ENCODE data around the gene ADD1. TPM values are rescaled to one million over a fixed set of nuclear protein-coding genes. Genes with fewer than 3 reads are reported as not detected.

ADD1 gene
- total RNA-seq, 4 donors from 2014 or later = 270 to 449 (median 327) TPM

DNA sequence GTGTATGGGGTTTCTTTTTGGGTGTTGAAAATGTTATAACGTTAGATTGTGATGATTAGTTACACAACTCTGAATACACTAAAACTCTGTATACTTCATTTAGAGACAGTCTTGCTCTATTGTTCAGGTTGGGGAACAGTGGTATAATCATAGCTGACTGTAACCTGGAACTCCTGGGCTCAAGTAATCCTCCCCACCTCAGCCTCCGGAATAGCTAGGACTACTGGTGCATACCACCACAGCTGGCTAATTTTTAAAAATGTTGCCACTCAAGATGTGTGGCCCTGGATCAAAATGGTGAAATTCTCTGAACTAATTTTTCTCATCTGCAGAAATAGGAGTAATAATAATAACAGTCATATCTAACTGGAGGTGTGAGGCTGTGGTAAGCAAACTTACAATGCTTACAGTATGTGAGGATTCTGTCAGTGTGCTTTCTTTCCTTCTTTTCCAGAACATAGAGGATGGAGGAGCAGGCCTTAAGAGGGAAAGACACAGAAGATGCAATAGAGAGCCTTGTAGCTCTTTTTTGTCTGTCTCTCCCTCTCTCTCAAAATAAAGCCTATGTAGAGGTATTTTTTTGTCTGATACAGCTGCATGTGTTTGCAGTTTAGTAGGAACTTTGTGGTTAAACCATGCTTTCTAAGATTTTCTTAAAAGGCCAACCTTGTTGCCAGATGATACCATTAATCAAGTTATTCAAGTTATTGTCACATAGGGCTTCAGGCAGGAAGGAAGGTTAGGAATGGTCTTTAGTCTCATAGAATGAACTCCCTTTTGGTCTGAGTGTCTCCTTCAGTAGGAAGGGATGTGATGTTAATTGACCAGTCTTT lies 7.5 kb downstream of the ADD1 start:
- no peak overlapping the region for H3K4me3 ChIP-seq
- DNase-seq (ENCODE audit: low spot score in 2 of 2) = no peak
- TF ChIP-seq, protein P1, sequence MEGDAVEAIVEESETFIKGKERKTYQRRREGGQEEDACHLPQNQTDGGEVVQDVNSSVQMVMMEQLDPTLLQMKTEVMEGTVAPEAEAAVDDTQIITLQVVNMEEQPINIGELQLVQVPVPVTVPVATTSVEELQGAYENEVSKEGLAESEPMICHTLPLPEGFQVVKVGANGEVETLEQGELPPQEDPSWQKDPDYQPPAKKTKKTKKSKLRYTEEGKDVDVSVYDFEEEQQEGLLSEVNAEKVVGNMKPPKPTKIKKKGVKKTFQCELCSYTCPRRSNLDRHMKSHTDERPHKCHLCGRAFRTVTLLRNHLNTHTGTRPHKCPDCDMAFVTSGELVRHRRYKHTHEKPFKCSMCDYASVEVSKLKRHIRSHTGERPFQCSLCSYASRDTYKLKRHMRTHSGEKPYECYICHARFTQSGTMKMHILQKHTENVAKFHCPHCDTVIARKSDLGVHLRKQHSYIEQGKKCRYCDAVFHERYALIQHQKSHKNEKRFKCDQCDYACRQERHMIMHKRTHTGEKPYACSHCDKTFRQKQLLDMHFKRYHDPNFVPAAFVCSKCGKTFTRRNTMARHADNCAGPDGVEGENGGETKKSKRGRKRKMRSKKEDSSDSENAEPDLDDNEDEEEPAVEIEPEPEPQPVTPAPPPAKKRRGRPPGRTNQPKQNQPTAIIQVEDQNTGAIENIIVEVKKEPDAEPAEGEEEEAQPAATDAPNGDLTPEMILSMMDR (IDR thresholded peaks at IDR 0.05) = no peak
- TF ChIP-seq POLR2A (IDR thresholded peaks at IDR 0.05) = no peak
- no peak for TF ChIP-seq EP300 (IDR thresholded peaks at IDR 0.05)
- WGBS, 2 donors = 62 to 63% methylated on average over 2 of the region's 2 CpGs
- H3K9me3 ChIP-seq = no peaks in the 10 kb centered on the region
- H3K27ac ChIP-seq = peak overlapping the region in 2 of 4 donors; percentile 26 to 44
- peaks cover 0 to 97% (median 67%) of the 10 kb centered on the region in 4 donors for H3K4me1 ChIP-seq
- H3K27me3 ChIP-seq = no peaks in the 10 kb centered on the region
- H3K36me3 ChIP-seq = peaks cover 0 to 17% (median 6%) of the 10 kb centered on the region in 3 donors

DNA sequence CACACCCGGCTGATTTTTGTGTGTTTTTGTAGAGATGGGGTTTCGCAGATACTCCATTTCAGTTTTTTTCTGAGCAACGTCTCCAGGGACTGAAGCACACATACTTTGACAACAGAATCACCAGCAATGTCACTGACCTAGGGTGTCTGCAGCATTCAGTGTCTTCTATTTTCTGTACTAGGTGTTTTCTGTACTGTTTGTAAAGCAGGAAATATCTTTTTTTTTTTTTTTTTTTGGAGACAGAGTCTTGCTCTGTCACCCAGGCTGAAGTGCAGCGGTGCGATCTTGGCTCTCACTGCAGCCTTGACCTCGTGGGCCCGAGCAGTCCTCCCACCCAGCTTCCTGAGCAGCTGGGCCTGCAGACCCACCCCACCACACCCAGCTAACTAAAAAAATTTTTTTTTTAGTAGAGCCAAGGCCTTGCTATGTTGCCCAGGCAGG lies 8.9 kb downstream of the ADD1 start:
- Histone ChIP-seq H3K4me1 (peaks cover 0 to 94% (median 67%) of the 10 kb centered on the region in 4 donors), H3K27ac (peak overlapping the region in 2 of 4 donors; percentile 33 to 51), H3K9me3 (no peaks in the 10 kb centered on the region), H3K27me3 (no peaks in the 10 kb centered on the region), H3K4me3 (no peak overlapping the region), H3K36me3 (peaks cover 0 to 24% (median 6%) of the 10 kb centered on the region in 3 donors)
- 24 to 26% methylated on average over 7 of the region's 7 CpGs for WGBS, 2 donors
- TF ChIP-seq POLR2A (IDR thresholded peaks at IDR 0.05) (no peak), EP300 (IDR thresholded peaks at IDR 0.05) (no peak)
- TF ChIP-seq, protein P1 (IDR thresholded peaks at IDR 0.05) = no peak
- DNase-seq (ENCODE audit: low spot score in 2 of 2) = no peak

DNA sequence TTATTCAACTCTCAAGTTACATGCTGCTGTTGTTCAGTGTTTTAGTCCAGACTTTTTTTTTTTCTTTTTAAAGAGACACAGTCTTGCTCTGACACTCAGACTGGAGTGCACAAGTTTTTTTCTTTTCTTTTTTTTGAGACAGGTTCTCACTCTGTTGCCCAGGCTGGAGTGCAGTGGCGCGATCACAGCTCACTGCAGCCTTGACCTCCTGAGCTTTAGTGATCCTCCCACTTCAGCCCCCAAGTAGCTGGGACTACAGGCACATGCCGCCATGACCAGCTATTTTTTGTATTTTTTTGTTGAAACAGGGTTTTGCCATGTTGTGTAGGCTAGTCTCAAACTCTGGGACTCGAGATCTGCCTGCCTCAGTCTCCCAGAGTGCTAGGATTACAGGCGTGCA lies 11.9 kb downstream of the ADD1 start:
- H3K4me3 ChIP-seq = no peak overlapping the region
- H3K27ac ChIP-seq = peak overlapping the region in 1 of 4 donors; percentile 13
- DNase-seq (ENCODE audit: low spot score in 2 of 2) = no peak
- no peaks in the 10 kb centered on the region for H3K9me3 ChIP-seq
- H3K4me1 ChIP-seq = peaks cover 0 to 96% (median 67%) of the 10 kb centered on the region in 4 donors
- no peak for TF ChIP-seq POLR2A (IDR thresholded peaks at IDR 0.05)
- TF ChIP-seq, protein P1 (IDR thresholded peaks at IDR 0.05) = no peak
- no peak for TF ChIP-seq EP300 (IDR thresholded peaks at IDR 0.05)
- 85 to 88% methylated on average over 5 of the region's 5 CpGs for WGBS, 2 donors
- peaks cover 0 to 24% (median 6%) of the 10 kb centered on the region in 3 donors for H3K36me3 ChIP-seq
- H3K27me3 ChIP-seq = no peaks in the 10 kb centered on the region

DNA sequence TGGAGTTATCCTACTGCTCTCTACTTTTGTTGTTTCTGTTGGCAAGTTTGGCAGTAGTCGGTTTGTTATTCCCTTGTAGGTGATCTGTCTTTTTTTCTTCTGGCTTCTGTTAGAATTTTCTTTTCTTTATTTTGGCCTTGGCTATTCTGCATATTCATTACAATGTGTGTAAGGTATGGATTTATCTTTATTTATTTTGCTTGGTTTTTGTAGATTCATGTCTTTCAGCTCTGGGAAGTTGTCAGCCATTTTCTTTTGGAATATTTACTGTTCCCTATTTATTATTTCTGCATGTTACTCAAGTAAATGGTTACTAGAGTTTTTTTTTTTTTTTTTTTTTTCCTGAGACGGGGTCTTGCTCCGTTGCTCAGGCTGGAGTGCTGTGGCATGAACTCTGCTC lies 12.6 kb downstream of the ADD1 start:
- Histone ChIP-seq H3K36me3 (peaks cover 0 to 24% (median 6%) of the 10 kb centered on the region in 3 donors), H3K27ac (peak overlapping the region in 1 of 4 donors; percentile 13), H3K9me3 (no peaks in the 10 kb centered on the region), H3K27me3 (no peaks in the 10 kb centered on the region), H3K4me3 (no peak overlapping the region), H3K4me1 (peaks cover 0 to 96% (median 70%) of the 10 kb centered on the region in 4 donors)
- 86 to 91% methylated on average over 3 of the region's 3 CpGs for WGBS, 2 donors
- TF ChIP-seq POLR2A (IDR thresholded peaks at IDR 0.05) = no peak
- TF ChIP-seq, protein P1 (IDR thresholded peaks at IDR 0.05) = no peak
- no peak for TF ChIP-seq EP300 (IDR thresholded peaks at IDR 0.05)
- no peak for DNase-seq (ENCODE audit: low spot score in 2 of 2)

DNA sequence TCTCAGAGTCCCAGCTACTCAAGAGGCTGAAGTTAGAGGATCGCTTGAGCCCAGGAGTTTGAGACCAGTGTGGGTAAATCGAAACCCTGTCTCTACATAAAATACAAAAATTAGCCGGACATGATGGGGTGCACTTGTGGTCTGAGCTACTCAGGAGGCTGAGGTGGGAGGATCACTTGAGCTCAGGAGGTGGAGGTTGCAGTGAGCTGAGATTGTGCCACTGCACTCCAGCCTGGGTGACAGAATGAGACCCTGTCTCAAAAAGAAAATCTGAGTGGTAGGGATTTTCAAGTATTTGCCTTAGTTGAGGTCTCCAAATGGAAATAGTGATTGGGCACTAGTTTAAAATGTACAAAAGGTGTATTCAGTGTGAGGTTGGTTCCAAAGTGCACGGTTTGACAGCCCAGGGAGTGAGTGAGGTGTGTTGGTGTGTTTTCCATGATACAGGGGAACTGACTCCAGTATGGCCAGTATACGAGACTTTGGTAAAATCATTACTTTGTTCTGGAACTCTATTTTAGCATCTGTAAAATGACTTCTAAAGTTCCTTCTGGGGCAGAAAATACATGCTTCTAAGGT lies 13.8 kb downstream of the ADD1 start:
- no peak for DNase-seq (ENCODE audit: low spot score in 2 of 2)
- no peaks in the 10 kb centered on the region for H3K27me3 ChIP-seq
- no peak overlapping the region for H3K27ac ChIP-seq
- peaks cover 0 to 97% (median 71%) of the 10 kb centered on the region in 4 donors for H3K4me1 ChIP-seq
- H3K4me3 ChIP-seq = no peak overlapping the region
- WGBS, 2 donors = 93 to 95% methylated on average over 5 of the region's 5 CpGs
- H3K9me3 ChIP-seq = no peaks in the 10 kb centered on the region
- TF ChIP-seq, protein P1 (IDR thresholded peaks at IDR 0.05) = no peak
- no peak for TF ChIP-seq EP300 (IDR thresholded peaks at IDR 0.05)
- TF ChIP-seq POLR2A (IDR thresholded peaks at IDR 0.05) = no peak
- H3K36me3 ChIP-seq = peaks cover 0 to 24% (median 6%) of the 10 kb centered on the region in 3 donors

Data from tibial nerve (tissue), 4 donors.